BJ (cell line): ENCODE measurements around the gene COPS8. TPM values are rescaled to one million over a fixed set of nuclear protein-coding genes. Genes with fewer than 3 reads are reported as not detected.

Experiments used
- CTCF ChIA-PET: fragments of 350-600 bp; formaldehyde crosslinking; extraction: SDS; loops from one replicate; lab custom pipeline; 2021; ENCODE audit warnings: antibody characterized with exemption, inconsistent platforms; lab: Yijun Ruan, JAX
- POLR2A ChIA-PET: fragments of 300-600 bp; sonication (Branson Sonifier 250); formaldehyde crosslinking; extraction: SDS; loops from one replicate; lab custom pipeline; 2021; ENCODE audit warnings: antibody characterized with exemption; lab: Charles Lee
- DNase-seq: peaks from one replicate; pipeline ENCODE4 v3.0.0-alpha.2; 2011; ENCODE audit warnings: low read depth
- H3K27me3 ChIP-seq: 2 replicates; pipeline ENCODE4 v1.6.0; 2011; ENCODE audit warnings: low read length; ENCODE audit not compliant: control insufficient read depth, insufficient read depth
- H3K36me3 ChIP-seq: 2 replicates; pipeline ENCODE4 v1.5.1; 2011; ENCODE audit warnings: low read length; ENCODE audit not compliant: control insufficient read depth, insufficient read depth
- H3K4me3 ChIP-seq: 2 replicates; pipeline ENCODE4 v1.5.1; 2011; ENCODE audit warnings: low read depth, mild to moderate bottlenecking, control low read depth, low read length
- polyA plus RNA-seq: library from polyadenylated mRNA; depleted of rRNA; stranded (reverse); fragments of >200 nt; gene quantifications from 2 replicates; pipeline ENCODE4 v1.2.3, GENCODE V29; 2011
- TF ChIP-seq, protein P1 (sequence below): IDR thresholded peaks from 2 replicates; pipeline ENCODE4 v1.5.1; 2011; ENCODE audit warnings: low read depth, mild to moderate bottlenecking, control low read depth, inconsistent platforms, low read length, moderate library complexity; ENCODE audit not compliant: insufficient read depth

The COPS8 gene
- polyA plus RNA-seq, 1 experiment = 55.8 TPM

DNA sequence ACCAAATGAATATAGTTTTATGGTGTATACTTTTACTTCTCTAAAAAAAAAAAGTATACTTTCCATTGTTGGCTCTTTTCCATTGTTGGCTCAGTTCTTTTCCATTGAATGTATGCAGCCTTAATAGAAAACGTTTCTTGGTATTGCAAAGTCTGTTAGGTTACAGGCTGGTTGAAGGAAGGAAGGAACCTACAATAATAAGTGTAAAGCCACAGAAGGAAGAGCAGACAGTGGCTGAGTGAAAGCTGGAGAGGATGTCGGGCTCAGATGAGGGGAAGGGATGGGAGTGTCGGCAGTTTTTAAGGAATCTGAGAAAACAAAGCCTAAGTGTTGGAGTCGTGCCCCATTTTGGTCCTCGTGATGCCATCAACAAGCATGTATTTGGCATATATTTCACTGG lies 6.8 kb downstream of the COPS8 start:
- ChIA-PET POLR2A (no interaction called here), CTCF (interaction anchor here (0.9 to 2.3 kb wide), 6 partner anchors 56 to 480 kb away, joined by 3 to 15 read pairs (median 3); no protein-coding TSS in a partner anchor)
- TF ChIP-seq, protein P1, sequence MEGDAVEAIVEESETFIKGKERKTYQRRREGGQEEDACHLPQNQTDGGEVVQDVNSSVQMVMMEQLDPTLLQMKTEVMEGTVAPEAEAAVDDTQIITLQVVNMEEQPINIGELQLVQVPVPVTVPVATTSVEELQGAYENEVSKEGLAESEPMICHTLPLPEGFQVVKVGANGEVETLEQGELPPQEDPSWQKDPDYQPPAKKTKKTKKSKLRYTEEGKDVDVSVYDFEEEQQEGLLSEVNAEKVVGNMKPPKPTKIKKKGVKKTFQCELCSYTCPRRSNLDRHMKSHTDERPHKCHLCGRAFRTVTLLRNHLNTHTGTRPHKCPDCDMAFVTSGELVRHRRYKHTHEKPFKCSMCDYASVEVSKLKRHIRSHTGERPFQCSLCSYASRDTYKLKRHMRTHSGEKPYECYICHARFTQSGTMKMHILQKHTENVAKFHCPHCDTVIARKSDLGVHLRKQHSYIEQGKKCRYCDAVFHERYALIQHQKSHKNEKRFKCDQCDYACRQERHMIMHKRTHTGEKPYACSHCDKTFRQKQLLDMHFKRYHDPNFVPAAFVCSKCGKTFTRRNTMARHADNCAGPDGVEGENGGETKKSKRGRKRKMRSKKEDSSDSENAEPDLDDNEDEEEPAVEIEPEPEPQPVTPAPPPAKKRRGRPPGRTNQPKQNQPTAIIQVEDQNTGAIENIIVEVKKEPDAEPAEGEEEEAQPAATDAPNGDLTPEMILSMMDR = no peak
- no peak overlapping the region for H3K4me3 ChIP-seq
- H3K27me3 ChIP-seq = no peaks in the 10 kb centered on the region
- peaks cover 1% of the 10 kb centered on the region for H3K36me3 ChIP-seq
- DNase-seq = no peak

DNA sequence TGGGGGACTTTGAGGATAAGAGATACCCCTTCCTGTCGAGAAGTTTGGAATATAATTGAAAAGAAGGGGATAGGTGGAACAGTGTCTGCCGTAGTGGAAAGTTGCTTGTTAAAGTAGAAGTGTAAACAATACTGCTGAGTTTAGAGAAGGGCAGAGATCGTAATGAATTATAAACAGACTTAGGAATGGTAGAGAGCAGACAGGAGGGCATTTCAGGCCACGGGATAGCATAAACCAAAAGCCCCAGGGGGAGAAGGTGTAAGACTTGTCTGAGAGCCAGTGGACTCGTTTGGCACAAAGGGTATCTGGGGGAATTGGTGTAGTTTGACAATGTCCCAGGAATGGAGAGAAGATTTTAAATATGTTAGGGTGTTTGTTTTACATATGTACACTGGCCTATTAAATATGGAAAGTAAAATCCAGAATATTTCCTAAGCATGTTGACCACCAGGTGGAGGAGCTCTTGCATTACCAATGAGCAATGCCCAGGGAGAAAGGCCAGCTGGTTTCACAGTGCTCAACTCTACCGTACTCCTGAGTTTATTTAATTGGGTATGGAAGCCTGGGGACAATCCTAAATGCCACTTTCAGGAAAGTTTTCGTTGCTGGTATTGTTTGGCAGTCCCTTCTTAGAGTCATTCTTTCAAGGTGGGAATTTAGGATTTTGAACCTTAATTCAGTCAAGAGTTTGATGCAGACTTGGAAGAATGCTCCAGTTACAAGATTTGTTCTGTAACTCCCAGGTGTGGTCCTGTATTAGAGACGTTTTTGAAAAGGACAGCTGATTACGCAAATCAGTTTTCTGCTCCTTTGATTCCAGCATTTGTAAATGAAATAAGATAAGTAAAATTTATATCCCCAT lies 7.5 kb downstream of the COPS8 start:
- ChIA-PET CTCF (interaction anchor here (0.7 to 2.3 kb wide), 11 partner anchors 28 to 479 kb away, joined by 3 to 15 read pairs (median 4); no protein-coding TSS in a partner anchor), POLR2A (interaction anchor here (0.5 to 0.6 kb wide), 2 partner anchors 161 to 478 kb away, joined by 4 to 14 read pairs; no protein-coding TSS in a partner anchor)
- Histone ChIP-seq H3K36me3 (peaks cover 1% of the 10 kb centered on the region), H3K27me3 (no peaks in the 10 kb centered on the region), H3K4me3 (no peak overlapping the region)
- no peak for DNase-seq
- TF ChIP-seq, protein P1 = peak; percentile 69

DNA sequence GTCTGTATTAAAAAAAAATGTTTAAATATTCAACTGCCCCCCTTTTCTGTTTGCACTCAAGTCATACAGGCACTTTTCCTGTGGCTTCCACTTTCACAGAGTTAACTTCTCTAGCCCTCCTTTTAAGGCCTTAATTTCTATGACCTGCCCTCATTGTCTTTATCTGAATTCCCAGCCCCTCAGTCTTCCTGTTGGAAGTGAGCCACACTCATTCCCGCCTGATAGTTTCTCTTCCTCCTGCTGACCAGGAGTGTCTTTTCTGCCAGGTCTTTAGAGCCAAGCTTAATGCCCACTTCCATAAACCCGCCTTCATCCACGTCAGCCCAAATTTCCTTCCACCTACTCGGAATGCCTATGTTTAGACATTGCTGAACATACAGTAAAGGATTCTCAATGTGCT lies 10.5 kb downstream of the COPS8 start:
- DNase-seq = no peak
- no peaks in the 10 kb centered on the region for H3K27me3 ChIP-seq
- POLR2A ChIA-PET = no interaction called here
- CTCF ChIA-PET = interaction anchor here (0.7 to 3.9 kb wide), 3 partner anchors 417 to 489 kb away, joined by 3 to 16 read pairs (median 15); no protein-coding TSS in a partner anchor
- TF ChIP-seq, protein P1 = no peak
- H3K4me3 ChIP-seq = no peak overlapping the region
- H3K36me3 ChIP-seq = peaks cover 2% of the 10 kb centered on the region; the same call in 1 of the 2 replicates

DNA sequence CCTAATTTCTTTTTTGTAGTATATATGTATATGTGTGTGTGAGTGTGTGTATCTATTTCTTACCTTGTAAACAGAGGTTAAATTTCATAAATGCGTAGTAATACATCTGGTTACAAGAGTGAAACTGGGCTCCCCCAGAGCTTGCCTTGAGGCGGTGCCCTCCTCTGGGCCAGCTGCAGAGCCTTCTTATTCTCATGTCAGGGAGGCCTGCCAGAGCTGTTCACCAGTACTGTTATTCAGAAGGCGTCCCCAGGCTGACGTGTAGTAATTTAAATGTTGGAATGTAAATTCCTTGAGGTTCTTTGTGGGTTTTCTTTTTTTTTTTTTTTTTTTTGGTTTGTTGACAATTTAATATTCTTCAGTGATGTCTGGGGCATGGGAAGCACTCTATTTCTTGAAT lies 11.2 kb downstream of the COPS8 start:
- no peaks in the 10 kb centered on the region for H3K27me3 ChIP-seq
- TF ChIP-seq, protein P1 = no peak
- ChIA-PET POLR2A (interaction anchor here (0.7 kb wide), 1 partner anchor 484 kb away, joined by 11 read pairs; no protein-coding TSS in a partner anchor), CTCF (interaction anchor here (0.6 to 3.9 kb wide), 5 partner anchors 21 to 488 kb away, joined by 3 to 16 read pairs (median 4); no protein-coding TSS in a partner anchor)
- DNase-seq = no peak
- H3K36me3 ChIP-seq = peaks cover 2% of the 10 kb centered on the region; the same call in 1 of the 2 replicates
- H3K4me3 ChIP-seq = no peak overlapping the region

DNA sequence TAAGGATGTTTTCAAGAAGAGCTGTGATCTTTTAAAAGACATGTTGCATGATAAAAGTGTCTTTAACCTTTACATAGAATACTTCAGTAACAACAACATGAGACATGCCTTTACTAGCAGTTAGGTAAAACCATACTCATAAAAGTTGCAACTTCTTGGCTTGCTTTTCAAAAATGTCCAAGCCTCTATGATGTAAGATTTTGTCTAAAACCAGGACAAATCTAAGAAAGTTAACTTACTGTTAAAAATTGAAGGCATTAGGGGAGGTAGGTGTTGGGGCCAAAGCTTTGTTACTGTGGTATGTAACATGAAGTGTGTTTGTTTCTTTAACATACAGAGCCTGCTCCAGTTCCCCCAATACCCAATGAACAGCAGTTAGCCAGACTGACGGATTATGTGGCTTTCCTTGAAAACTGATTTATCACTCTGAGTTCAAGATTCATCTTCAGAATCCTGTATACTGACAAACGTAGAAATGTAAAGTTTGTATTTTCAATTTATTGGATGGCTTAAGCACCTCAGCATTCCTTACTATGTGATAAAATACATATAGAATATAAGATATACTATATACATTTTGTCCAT lies 11.7 kb downstream of the COPS8 start:
- H3K27me3 ChIP-seq = no peaks in the 10 kb centered on the region
- ChIA-PET POLR2A (no interaction called here), CTCF (interaction anchor here (1.4 to 3.9 kb wide), 3 partner anchors 20 to 475 kb away, joined by 4 to 16 read pairs (median 15); no protein-coding TSS in a partner anchor)
- no peak overlapping the region for H3K4me3 ChIP-seq
- TF ChIP-seq, protein P1 = no peak
- DNase-seq = no peak
- peaks cover 2% of the 10 kb centered on the region; the same call in 1 of the 2 replicates for H3K36me3 ChIP-seq
